ENCODE results near the gene SLC35F1.

Gene SLC35F1

GRCh38 chr6:118168421-118168820 is 261.4 kb downstream of the SLC35F1 start:
- no peak for DNase-seq (ENCODE audit: low read depth)
- no peak overlapping the region for H3K4me3 ChIP-seq (ENCODE audit: low read depth, low read length)

GRCh38 chr6:118171852-118172251 is 264.8 kb downstream of the SLC35F1 start:
- no peak overlapping the region for H3K4me3 ChIP-seq (ENCODE audit: low read depth, low read length)
- DNase-seq (ENCODE audit: low read depth) = no peak

- H3K4me3 ChIP-seq (ENCODE audit: low read depth, low read length) = no peak overlapping the region
- no peak for DNase-seq (ENCODE audit: low read depth)
Measured at GRCh38 chr6:118174071-118174470, 267.0 kb downstream of the SLC35F1 start.

- DNase-seq (ENCODE audit: low read depth) = no peak
- no peak overlapping the region for H3K4me3 ChIP-seq (ENCODE audit: low read depth, low read length)
Measured at GRCh38 chr6:118177720-118178119, 270.7 kb downstream of the SLC35F1 start.

GRCh38 chr6:118179048-118179447 is 272.0 kb downstream of the SLC35F1 start:
- DNase-seq (ENCODE audit: low read depth) = no peak

GRCh38 chr6:118186672-118187567 is 279.9 kb downstream of the SLC35F1 start:
- no peak overlapping the region for H3K4me3 ChIP-seq (ENCODE audit: low read depth, low read length)
- DNase-seq (ENCODE audit: low read depth) = no peak

More at GRCh38 chr6:118179048-118179447, 272.0 kb downstream of the SLC35F1 start:
- no peak overlapping the region for H3K4me3 ChIP-seq (ENCODE audit: low read depth, low read length)

GRCh38 chr6:118187568-118188164 is 280.6 kb downstream of the SLC35F1 start:
- no peak overlapping the region for H3K4me3 ChIP-seq (ENCODE audit: low read depth, low read length)
- peak; percentile 15 for DNase-seq (ENCODE audit: low read depth)

- H3K4me3 ChIP-seq (ENCODE audit: low read depth, low read length) = no peak overlapping the region
- no peak for DNase-seq (ENCODE audit: low read depth)
Measured at GRCh38 chr6:118188561-118188960, 281.5 kb downstream of the SLC35F1 start.

GRCh38 chr6:118197539-118197938 is 290.5 kb downstream of the SLC35F1 start:
- H3K4me3 ChIP-seq (ENCODE audit: low read depth, low read length) = no peak overlapping the region
- no peak for DNase-seq (ENCODE audit: low read depth)

GRCh38 chr6:118198746-118199145 is 291.7 kb downstream of the SLC35F1 start:
- H3K4me3 ChIP-seq (ENCODE audit: low read depth, low read length) = no peak overlapping the region
- DNase-seq (ENCODE audit: low read depth) = no peak

GRCh38 chr6:118200160-118200559 is 293.1 kb downstream of the SLC35F1 start:
- H3K4me3 ChIP-seq (ENCODE audit: low read depth, low read length) = no peak overlapping the region
- DNase-seq (ENCODE audit: low read depth) = no peak

GRCh38 chr6:118202517-118202916 is 295.5 kb downstream of the SLC35F1 start:
- no peak for DNase-seq (ENCODE audit: low read depth)
- no peak overlapping the region for H3K4me3 ChIP-seq (ENCODE audit: low read depth, low read length)

- no peak overlapping the region for H3K4me3 ChIP-seq (ENCODE audit: low read depth, low read length)
- no peak for DNase-seq (ENCODE audit: low read depth)
Measured at GRCh38 chr6:118203545-118203944, 296.5 kb downstream of the SLC35F1 start.

- no peak for DNase-seq (ENCODE audit: low read depth)
- H3K4me3 ChIP-seq (ENCODE audit: low read depth, low read length) = no peak overlapping the region
Measured at GRCh38 chr6:118206221-118206620, 299.2 kb downstream of the SLC35F1 start.

- no peak for DNase-seq (ENCODE audit: low read depth)
- H3K4me3 ChIP-seq (ENCODE audit: low read depth, low read length) = no peak overlapping the region
Measured at GRCh38 chr6:118207947-118208346, 300.9 kb downstream of the SLC35F1 start.

- H3K4me3 ChIP-seq (ENCODE audit: low read depth, low read length) = no peak overlapping the region
- DNase-seq (ENCODE audit: low read depth) = no peak
Measured at GRCh38 chr6:118212451-118213173, 305.5 kb downstream of the SLC35F1 start.

- DNase-seq (ENCODE audit: low read depth) = no peak
- H3K4me3 ChIP-seq (ENCODE audit: low read depth, low read length) = no peak overlapping the region
Measured at GRCh38 chr6:118215269-118215668, 308.2 kb downstream of the SLC35F1 start.

GRCh38 chr6:118216751-118217150 is 309.7 kb downstream of the SLC35F1 start:
- no peak for DNase-seq (ENCODE audit: low read depth)
- H3K4me3 ChIP-seq (ENCODE audit: low read depth, low read length) = no peak overlapping the region

- no peak for DNase-seq (ENCODE audit: low read depth)
- H3K4me3 ChIP-seq (ENCODE audit: low read depth, low read length) = no peak overlapping the region
Measured at GRCh38 chr6:118218156-118218555, 311.1 kb downstream of the SLC35F1 start.

- no peak for DNase-seq (ENCODE audit: low read depth)
- no peak overlapping the region for H3K4me3 ChIP-seq (ENCODE audit: low read depth, low read length)
Measured at GRCh38 chr6:118220429-118221128, 313.5 kb downstream of the SLC35F1 start.

Measured in skeletal muscle cell (primary cell).